Fibroblast of lung (primary cell): ENCODE results near the gene ZNRF1.

Experiments used
- CTCF ChIP-seq, 2 donors: IDR thresholded peaks in 1 of 2; conservative IDR thresholded peaks in 1 of 2; 1 replicate in 1 of 2; 2 replicates in 1 of 2; pipeline ENCODE4 v1.5.1; 2011 to 2012; ENCODE audit warnings: low read length in 2 of 2, control low read depth in 1 of 2, inconsistent platforms in 1 of 2, low read depth in 1 of 2, mild to moderate bottlenecking in 1 of 2
- EZH2 ChIP-seq: IDR thresholded peaks from 2 replicates; pipeline ENCODE4 v1.5.1; 2012; ENCODE audit warnings: low read length, control low read depth, mild to moderate bottlenecking; ENCODE audit errors: missing control alignments

DNA sequence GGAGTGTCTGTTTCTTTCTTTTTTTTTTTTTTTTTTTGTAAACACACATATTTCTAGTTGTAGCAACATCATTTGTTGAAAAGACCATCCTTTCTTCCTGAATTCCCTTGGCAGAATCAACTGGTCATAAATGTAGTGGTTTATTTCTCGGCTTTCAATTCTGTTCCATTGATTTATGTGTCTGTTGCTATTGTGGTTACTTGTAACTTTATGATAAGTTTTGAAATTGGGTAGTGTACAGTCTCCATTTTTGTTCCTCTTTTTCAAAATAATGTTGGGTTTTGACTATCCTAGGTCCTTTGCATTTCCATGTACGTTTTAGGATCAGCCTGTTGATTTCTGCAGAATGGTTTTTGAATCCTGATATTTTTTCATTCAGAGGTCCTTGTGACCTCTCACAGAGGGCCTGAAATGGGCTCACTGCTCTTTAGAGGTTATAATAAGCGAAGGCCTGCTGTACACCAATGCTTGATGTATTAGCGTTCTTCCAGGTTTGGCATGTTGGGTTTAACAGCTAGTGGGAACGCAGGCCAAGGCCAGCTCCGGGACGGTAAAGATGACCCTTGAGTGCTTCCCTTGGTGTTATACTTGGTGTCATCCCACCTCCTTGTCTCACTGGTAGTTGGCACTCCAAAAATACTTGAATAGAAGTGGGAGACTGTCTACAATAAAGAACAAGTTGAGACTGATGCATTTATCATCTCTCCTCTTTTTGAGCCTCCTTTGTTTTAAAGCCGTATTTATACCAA is 43.8 kb downstream of the ZNRF1 start:
- TF ChIP-seq CTCF (conservative IDR thresholded peaks at IDR 0.05 in 1 of 2, IDR thresholded peaks at IDR 0.05 in 1 of 2; ENCODE audit: low read depth in 1 of 2, low read length in 2 of 2) (no peak), EZH2 (no peak)
